ENCODE data around the gene UNC45A. TPM values are rescaled to one million over a fixed set of nuclear protein-coding genes. Genes with fewer than 3 reads are reported as not detected.
A peak's percentile ranks its signal among the peaks of the same experiment; 100 is the strongest.

Gene UNC45A
- total and polyA plus RNA-seq, 2 of the 13 experiments (the other 11 are each of a cell fraction or from before 2014, with no cell fraction given), result 33.8 to 39.7 TPM

- TF ChIP-seq ZSCAN5A (CRISPR knock-in tag; IDR thresholded peaks at IDR 0.05; ENCODE audit: borderline replicate concordance) (peak; percentile 49; the same call in 1 of the 2 replicates), BCL6 (CRISPR knock-in tag; IDR thresholded peaks at IDR 0.05) (peak; percentile 15; the same call in 1 of the 2 replicates), PTBP1 (IDR thresholded peaks at IDR 0.05; ENCODE audit: low read depth, low read length, poor library complexity, severe bottlenecking) (no peak), RARA (CRISPR knock-in tag; IDR thresholded peaks at IDR 0.05) (peak; percentile 13; the same call in 1 of the 2 replicates), PCBP2 (optimal IDR thresholded peaks at IDR 0.05; ENCODE audit: low read depth, low read length, poor library complexity, severe bottlenecking) (no peak), TAF1 (CRISPR knock-in tag; IDR thresholded peaks at IDR 0.05) (peak; percentile 76), ZBTB46 (CRISPR knock-in tag; IDR thresholded peaks at IDR 0.05; ENCODE audit: borderline replicate concordance) (no peak), FUBP1 (CRISPR knock-in tag; IDR thresholded peaks at IDR 0.05; ENCODE audit: borderline replicate concordance) (no peak), ZNF251 (CRISPR knock-in tag; IDR thresholded peaks at IDR 0.05) (no peak), MTF1 (CRISPR knock-in tag; IDR thresholded peaks at IDR 0.05) (peak; percentile 81; the same call in 1 of the 2 replicates), MAX (IDR thresholded peaks at IDR 0.05) (peak; percentile 90), ZNF776 (CRISPR knock-in tag; IDR thresholded peaks at IDR 0.05) (peak; percentile 54), ZNF891 (CRISPR knock-in tag; IDR thresholded peaks at IDR 0.05) (peak; percentile 80), NFKBIZ (CRISPR knock-in tag; IDR thresholded peaks at IDR 0.05) (no peak), MAFK (conservative IDR thresholded peaks at IDR 0.05 in 1 of 2, IDR thresholded peaks at IDR 0.05 in 1 of 2; ENCODE audit: low read length in 2 of 2) (no peak), GABPB1 (CRISPR knock-in tag; IDR thresholded peaks at IDR 0.05) (peak; percentile 86), RNF2 (conservative IDR thresholded peaks at IDR 0.05; ENCODE audit: low read depth) (peak; percentile 82), ZNF350 (CRISPR knock-in tag; IDR thresholded peaks at IDR 0.05; ENCODE audit: borderline replicate concordance, low read depth) (peak; percentile 30; the same call in 1 of the 2 replicates), SOX6 (IDR thresholded peaks at IDR 0.05) (no peak), SOX6 (CRISPR knock-in tag; IDR thresholded peaks at IDR 0.05) (peak; percentile 50; the same call in 1 of the 2 replicates), ZBTB14 (CRISPR knock-in tag; IDR thresholded peaks at IDR 0.05) (peak; percentile 29; the same call in 1 of the 2 replicates), CBX2 (IDR thresholded peaks at IDR 0.05; ENCODE audit: low read depth, low read length) (no peak), CBX2 (CRISPR knock-in tag; IDR thresholded peaks at IDR 0.05; ENCODE audit: low read depth) (no peak)
Measured at GRCh38 chr15:90954712-90955623, 19.9 kb downstream of the UNC45A start, which contains the start of gene RCCD1 (continued).

Data from HepG2 (cell line).